Suprapubic skin (tissue), 4 donors: Measurements from ENCODE around the gene USP36.

ENCODE experiments used
- POLR2A ChIP-seq, 2 donors: fragments of 450-650 bp; IDR thresholded peaks; one replicate each; pipeline ENCODE4 v1.6.1; 2017; ENCODE audit warnings: antibody characterized with exemption in 2 of 2, mild to moderate bottlenecking in 2 of 2, moderate library complexity in 2 of 2
- POLR2AphosphoS5 ChIP-seq, 3 donors: sonication (generic); formaldehyde crosslinking; IDR thresholded peaks; one replicate each; pipeline ENCODE4 v1.6.1; 2017; ENCODE audit warnings: antibody characterized with exemption in 3 of 3
- TF ChIP-seq, protein P1 (sequence below), 2 donors: fragments of 200-600 bp in 1 of 2; fragments of 450-650 bp in 1 of 2; sonication (generic) in 1 of 2; IDR thresholded peaks; one replicate each; pipeline ENCODE4 v1.5.1; 2016 to 2019; ENCODE audit warnings: antibody characterized with exemption in 2 of 2, mild to moderate bottlenecking in 1 of 2, moderate library complexity in 1 of 2

DNA sequence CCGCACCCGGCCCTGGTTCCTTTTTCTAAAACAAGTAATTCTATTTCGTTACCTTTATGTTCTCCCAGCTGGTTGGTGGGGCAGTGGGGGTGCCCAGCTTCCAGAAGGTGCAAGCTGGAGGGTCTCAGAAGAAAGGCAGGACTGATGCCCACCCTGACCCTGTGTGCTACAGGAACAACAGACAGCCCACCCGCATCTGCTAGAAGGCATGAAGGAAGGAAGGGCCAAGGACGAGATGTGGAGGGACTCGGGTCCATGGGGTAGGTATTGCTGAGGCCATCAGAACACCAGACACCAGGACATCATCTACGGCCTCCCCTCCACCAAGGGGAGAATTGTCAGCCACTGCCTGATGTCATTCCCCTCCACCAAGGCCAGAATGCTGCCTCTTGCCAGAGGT lies 52.2 kb downstream of the USP36 start:
- TF ChIP-seq POLR2A (IDR thresholded peaks at IDR 0.05) = no peak
- TF ChIP-seq, protein P1, sequence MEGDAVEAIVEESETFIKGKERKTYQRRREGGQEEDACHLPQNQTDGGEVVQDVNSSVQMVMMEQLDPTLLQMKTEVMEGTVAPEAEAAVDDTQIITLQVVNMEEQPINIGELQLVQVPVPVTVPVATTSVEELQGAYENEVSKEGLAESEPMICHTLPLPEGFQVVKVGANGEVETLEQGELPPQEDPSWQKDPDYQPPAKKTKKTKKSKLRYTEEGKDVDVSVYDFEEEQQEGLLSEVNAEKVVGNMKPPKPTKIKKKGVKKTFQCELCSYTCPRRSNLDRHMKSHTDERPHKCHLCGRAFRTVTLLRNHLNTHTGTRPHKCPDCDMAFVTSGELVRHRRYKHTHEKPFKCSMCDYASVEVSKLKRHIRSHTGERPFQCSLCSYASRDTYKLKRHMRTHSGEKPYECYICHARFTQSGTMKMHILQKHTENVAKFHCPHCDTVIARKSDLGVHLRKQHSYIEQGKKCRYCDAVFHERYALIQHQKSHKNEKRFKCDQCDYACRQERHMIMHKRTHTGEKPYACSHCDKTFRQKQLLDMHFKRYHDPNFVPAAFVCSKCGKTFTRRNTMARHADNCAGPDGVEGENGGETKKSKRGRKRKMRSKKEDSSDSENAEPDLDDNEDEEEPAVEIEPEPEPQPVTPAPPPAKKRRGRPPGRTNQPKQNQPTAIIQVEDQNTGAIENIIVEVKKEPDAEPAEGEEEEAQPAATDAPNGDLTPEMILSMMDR (IDR thresholded peaks at IDR 0.05) = no peak
- no peak for TF ChIP-seq POLR2AphosphoS5 (IDR thresholded peaks at IDR 0.05)
